HG03066 (cell line): ENCODE data around the gene ST8SIA4.

ENCODE experiments used
- ATAC-seq: cut with Tn5 transposase; IDR thresholded peaks from one replicate; pipeline ENCODE4 v1.9.1; 2021; ENCODE audit warnings: low read depth; ENCODE audit not compliant: unreplicated experiment

ST8SIA4 gene

GRCh38 chr5:100903039-100903887, at the start of gene ST8SIA4:
Gene ST8SIA4 (minus strand): TSS chr5:100903282. CDS start chr5:100902955, 327 bp downstream.
- ATAC-seq, result peak; percentile 63

GRCh38 chr5:100950985-100951384, 47.9 kb upstream of the ST8SIA4 start:
- no peak for ATAC-seq

- no peak for ATAC-seq
Observed at GRCh38 chr5:100913298-100913697, 10.2 kb upstream of the ST8SIA4 start.

- no peak for ATAC-seq
Observed at GRCh38 chr5:100909034-100909433, 6.0 kb upstream of the ST8SIA4 start.

- ATAC-seq, result no peak
Observed at GRCh38 chr5:100905259-100905914, 2.3 kb upstream of the ST8SIA4 start.

GRCh38 chr5:100904259-100904861, 1.3 kb upstream of the ST8SIA4 start:
- peak; percentile 11 for ATAC-seq

GRCh38 chr5:100902440-100903038, 543 bp downstream of the ST8SIA4 start:
- no peak for ATAC-seq

GRCh38 chr5:100901821-100902341, 1.2 kb downstream of the ST8SIA4 start:
- ATAC-seq, result peak; percentile 5

GRCh38 chr5:100900796-100901781, 2.0 kb downstream of the ST8SIA4 start:
- ATAC-seq, result peak; percentile 32

- ATAC-seq, result peak; percentile 7
Observed at GRCh38 chr5:100900142-100900795, 2.8 kb downstream of the ST8SIA4 start.

- ATAC-seq, result no peak
Observed at GRCh38 chr5:100899675-100900074, 3.4 kb downstream of the ST8SIA4 start.

GRCh38 chr5:100898504-100899346, 4.4 kb downstream of the ST8SIA4 start:
- ATAC-seq, result no peak

GRCh38 chr5:100896054-100896453, 7.0 kb downstream of the ST8SIA4 start:
- ATAC-seq, result no peak

- peak; percentile 53 for ATAC-seq
Observed at GRCh38 chr5:100890461-100891008, 12.5 kb downstream of the ST8SIA4 start.

GRCh38 chr5:100889896-100890295, 13.2 kb downstream of the ST8SIA4 start:
- ATAC-seq, result no peak

GRCh38 chr5:100889165-100889743, 13.8 kb downstream of the ST8SIA4 start:
- peak; percentile 65 for ATAC-seq

- no peak for ATAC-seq
Observed at GRCh38 chr5:100877274-100877673, 25.8 kb downstream of the ST8SIA4 start.
